KOPT-K1 (cell line): Measurements from ENCODE around the gene ETS1.

Source experiments
- H3K27ac ChIP-seq: fragments of 200-600 bp; sonication (generic); 2 replicates; pipeline ENCODE4 v1.5.1; 2016; ENCODE audit warnings: antibody characterized with exemption, mild to moderate bottlenecking, low read depth, low read length; ENCODE audit not compliant: poor library complexity, severe bottlenecking
- H3K36me3 ChIP-seq: fragments of 200-600 bp; sonication (generic); 2 replicates; pipeline ENCODE4 v1.5.1; 2017; ENCODE audit warnings: antibody characterized with exemption, mild to moderate bottlenecking, low read length, moderate library complexity; ENCODE audit not compliant: insufficient read depth
- H3K9me3 ChIP-seq: fragments of 200-600 bp; sonication (generic); 2 replicates; pipeline ENCODE4 v1.5.1; 2017; ENCODE audit warnings: antibody characterized with exemption, low read length, mild to moderate bottlenecking; ENCODE audit not compliant: insufficient read depth, poor library complexity, severe bottlenecking

Gene ETS1

GRCh38 chr11:128573638-128574037 is 13.7 kb downstream of the ETS1 start:
- Histone ChIP-seq H3K27ac (no peak overlapping the region), H3K36me3 (no peaks in the 10 kb centered on the region), H3K9me3 (no peaks in the 10 kb centered on the region)

GRCh38 chr11:128572965-128573364 is 14.4 kb downstream of the ETS1 start:
- Histone ChIP-seq H3K9me3 (no peaks in the 10 kb centered on the region), H3K36me3 (no peaks in the 10 kb centered on the region), H3K27ac (no peak overlapping the region)

GRCh38 chr11:128570632-128571031 is 16.7 kb downstream of the ETS1 start:
- Histone ChIP-seq H3K9me3 (no peaks in the 10 kb centered on the region), H3K27ac (no peak overlapping the region), H3K36me3 (no peaks in the 10 kb centered on the region)

- no peaks in the 10 kb centered on the region for H3K36me3 ChIP-seq
- H3K27ac ChIP-seq: no peak overlapping the region
- H3K9me3 ChIP-seq: no peaks in the 10 kb centered on the region
Observed at GRCh38 chr11:128569291-128569690, 18.1 kb downstream of the ETS1 start.

GRCh38 chr11:128568166-128568778 is 19.1 kb downstream of the ETS1 start:
- H3K36me3 ChIP-seq: no peaks in the 10 kb centered on the region
- no peak overlapping the region for H3K27ac ChIP-seq
- H3K9me3 ChIP-seq: no peaks in the 10 kb centered on the region

GRCh38 chr11:128567130-128567529 is 20.2 kb downstream of the ETS1 start:
- Histone ChIP-seq H3K27ac (no peak overlapping the region), H3K36me3 (no peaks in the 10 kb centered on the region), H3K9me3 (no peaks in the 10 kb centered on the region)

- no peaks in the 10 kb centered on the region for H3K9me3 ChIP-seq
- H3K36me3 ChIP-seq: no peaks in the 10 kb centered on the region
- H3K27ac ChIP-seq: no peak overlapping the region
Observed at GRCh38 chr11:128565881-128566280, 21.5 kb downstream of the ETS1 start.

GRCh38 chr11:128564642-128565245 is 22.6 kb downstream of the ETS1 start:
- no peak overlapping the region for H3K27ac ChIP-seq
- H3K9me3 ChIP-seq: no peaks in the 10 kb centered on the region
- no peaks in the 10 kb centered on the region for H3K36me3 ChIP-seq

- Histone ChIP-seq H3K36me3 (no peaks in the 10 kb centered on the region), H3K27ac (no peak overlapping the region), H3K9me3 (no peaks in the 10 kb centered on the region)
Observed at GRCh38 chr11:128563942-128564641, 23.3 kb downstream of the ETS1 start.

GRCh38 chr11:128563308-128563707 is 24.1 kb downstream of the ETS1 start:
- no peaks in the 10 kb centered on the region for H3K9me3 ChIP-seq
- H3K36me3 ChIP-seq: no peaks in the 10 kb centered on the region
- H3K27ac ChIP-seq: no peak overlapping the region

- H3K36me3 ChIP-seq: no peaks in the 10 kb centered on the region
- no peaks in the 10 kb centered on the region for H3K9me3 ChIP-seq
- no peak overlapping the region for H3K27ac ChIP-seq
Observed at GRCh38 chr11:128559496-128560103, 27.8 kb downstream of the ETS1 start.

GRCh38 chr11:128555606-128556005 is 31.8 kb downstream of the ETS1 start:
- Histone ChIP-seq H3K27ac (no peak overlapping the region), H3K36me3 (no peaks in the 10 kb centered on the region), H3K9me3 (no peaks in the 10 kb centered on the region)

GRCh38 chr11:128553662-128554362 is 33.5 kb downstream of the ETS1 start:
- no peak overlapping the region for H3K27ac ChIP-seq

GRCh38 chr11:128552783-128553661 is 34.3 kb downstream of the ETS1 start:
- Histone ChIP-seq H3K27ac (no peak overlapping the region), H3K36me3 (no peaks in the 10 kb centered on the region), H3K9me3 (no peaks in the 10 kb centered on the region)

More at GRCh38 chr11:128553662-128554362, 33.5 kb downstream of the ETS1 start:
- Histone ChIP-seq H3K9me3 (no peaks in the 10 kb centered on the region), H3K36me3 (no peaks in the 10 kb centered on the region)
